B cell (primary cell): ENCODE data around the gene NRK. TPM values are rescaled to one million over a fixed set of nuclear protein-coding genes. Genes with fewer than 3 reads are reported as not detected.

Experiments used
- ATAC-seq: fragments of 200-7000 bp; cut with Tn5 transposase; one replicate; pipeline ENCODE4 v1.10.0; 2021; ENCODE audit warnings: low read depth, mild to moderate bottlenecking, moderate number of reproducible peaks, moderate library complexity
- CTCF ChIA-PET: fragments of 350-600 bp; sonication (Branson Sonifier 250); formaldehyde crosslinking; loops from one replicate; lab custom pipeline; 2021; ENCODE audit warnings: antibody characterized with exemption, inconsistent platforms; lab: Charles Lee
- POLR2A ChIA-PET: fragments of 350-600 bp; sonication (Branson Sonifier 250); formaldehyde crosslinking; loops from one replicate; lab custom pipeline; 2021; ENCODE audit warnings: antibody characterized with exemption; lab: Charles Lee
- DNase-seq: peaks from one replicate; pipeline ENCODE4 v3.0.0; 2013
- H2AFZ ChIP-seq: 2 replicates; pipeline ENCODE4 v1.6.1; 2012; ENCODE audit warnings: mild to moderate bottlenecking, low read depth, low read length; ENCODE audit not compliant: insufficient read depth, poor library complexity, severe bottlenecking
- H3K27ac ChIP-seq, 2 donors: 1 replicate in 1 of 2; 2 replicates in 1 of 2; pipeline ENCODE4 v1.5.1; 2012 to 2013; ENCODE audit warnings: low read length in 2 of 2, mild to moderate bottlenecking in 2 of 2, moderate library complexity in 1 of 2
- H3K27me3 ChIP-seq, 4 experiments: fragments of 200-600 bp in 1 of 4; sonication (generic) in 1 of 4; replicated peaks in 1 of 4; 1 replicate in 2 of 4; 2 replicates in 2 of 4; pipeline versions ENCODE4 v1.6.1 to v1.7.0; 2013 to 2016; ENCODE audit warnings: low read length in 3 of 4, mild to moderate bottlenecking in 2 of 4, mixed read lengths in 1 of 4, moderate library complexity in 1 of 4; ENCODE audit not compliant: insufficient read depth in 4 of 4, control insufficient read depth in 3 of 4; ENCODE audit errors: control extremely low read depth in 1 of 4
- H3K36me3 ChIP-seq, 2 experiments: replicated peaks in 1 of 2; 1 replicate in 1 of 2; 2 replicates in 1 of 2; pipeline versions ENCODE4 v1.6.1 to v1.7.1; 2013; ENCODE audit warnings: low read length in 1 of 2; ENCODE audit not compliant: insufficient read depth in 2 of 2, control insufficient read depth in 1 of 2; ENCODE audit errors: control extremely low read depth in 1 of 2, extremely low read depth in 1 of 2
- H3K4me1 ChIP-seq, 2 donors: fragments of 200-600 bp in 1 of 2; sonication (generic) in 1 of 2; 1 replicate in 1 of 2; 2 replicates in 1 of 2; pipeline versions ENCODE4 v1.5.1 to v1.6.1; 2013 to 2017; ENCODE audit warnings: low read length in 2 of 2; ENCODE audit not compliant: control insufficient read depth in 2 of 2, insufficient read depth in 2 of 2
- H3K4me2 ChIP-seq: replicated peaks from 2 replicates; pipeline ENCODE3; 2012; ENCODE audit warnings: mild to moderate bottlenecking, low read depth, low read length; ENCODE audit not compliant: poor library complexity, severe bottlenecking
- H3K4me3 ChIP-seq, 5 experiments: fragments of 200-600 bp in 1 of 5; sonication (generic) in 1 of 5; 1 replicate in 3 of 5; 2 replicates in 2 of 5; pipeline versions ENCODE4 v1.5.1 to v1.7.0; 2011 to 2016; ENCODE audit warnings: low read length in 4 of 5, mild to moderate bottlenecking in 4 of 5, low read depth in 2 of 5, control low read depth in 1 of 5, moderate library complexity in 1 of 5; ENCODE audit not compliant: insufficient read depth in 1 of 5; ENCODE audit errors: control extremely low read depth in 1 of 5, extremely low read depth in 1 of 5
- H3K79me2 ChIP-seq: fragments of 200-600 bp; sonication (generic); one replicate; pipeline ENCODE4 v1.6.0; 2016; ENCODE audit warnings: low read length; ENCODE audit not compliant: control insufficient read depth, insufficient read depth
- H3K9ac ChIP-seq: fragments of 200-600 bp; sonication (generic); 2 replicates; pipeline ENCODE4 v1.6.1; 2017; ENCODE audit warnings: mild to moderate bottlenecking, low read length, moderate library complexity
- H3K9me3 ChIP-seq, 3 donors: one replicate each; pipeline versions ENCODE4 v1.6.1 to v1.7.1; 2013; ENCODE audit warnings: low read length in 2 of 3; ENCODE audit not compliant: control insufficient read depth in 2 of 3, insufficient read depth in 1 of 3; ENCODE audit errors: control extremely low read depth in 1 of 3
- H4K20me1 ChIP-seq: 2 replicates; pipeline ENCODE4 v1.6.0; 2012; ENCODE audit warnings: mild to moderate bottlenecking, low read length; ENCODE audit not compliant: insufficient read depth, control insufficient read depth, poor library complexity, severe bottlenecking
- H3K27ac Mint-ChIP-seq: one replicate; pipeline ENCODE4 v1.8.0; 2021; ENCODE audit warnings: mixed read lengths
- H3K27me3 Mint-ChIP-seq: one replicate; pipeline ENCODE4 v1.8.0; 2021; ENCODE audit warnings: mixed read lengths
- H3K4me1 Mint-ChIP-seq: one replicate; pipeline ENCODE4 v1.8.0; 2021; ENCODE audit warnings: mixed read lengths
- H3K4me3 Mint-ChIP-seq: one replicate; pipeline ENCODE4 v1.8.0; 2021; ENCODE audit warnings: mixed read lengths
- H3K9me3 Mint-ChIP-seq: one replicate; pipeline ENCODE4 v1.8.0; 2022; ENCODE audit warnings: mixed read lengths; ENCODE audit not compliant: insufficient read depth
- EZH2 ChIP-seq: IDR thresholded peaks from 2 replicates; pipeline ENCODE4 v1.6.1; 2012; ENCODE audit warnings: borderline replicate concordance, low read depth, mild to moderate bottlenecking, moderate library complexity, low read length; ENCODE audit not compliant: insufficient read depth, poor library complexity, severe bottlenecking
- WGBS: methylation state at CpG from one replicate; pipeline ENCODE4 v1.1.5; 2013; ENCODE audit warnings: missing lambda C conversion rate; ENCODE audit not compliant: insufficient coverage; 5-methylcytosine and 5-hydroxymethylcytosine counted together
- intact Hi-C: fragments of 100-400 bp; cut with micrococcal nuclease; formaldehyde crosslinking; loops from one replicate; pipeline ENCODE4 v1.10.0; 2022
- polyA plus RNA-seq: library from polyadenylated mRNA; depleted of rRNA; stranded (reverse); fragments of >200 nt; gene quantifications from 2 replicates; pipeline ENCODE4 v1.2.3, GENCODE V29; 2012
- total RNA-seq, 2 donors: library from RNA; stranded (reverse); fragments of 120-200 nt in 1 of 2; gene quantifications; 1 replicate in 1 of 2; 2 replicates in 1 of 2; pipeline versions ENCODE4 v1.2.3 to v1.2.4, GENCODE V29; 2013 to 2022
- TF ChIP-seq, protein P1 (sequence below): fragments of 200-600 bp; IDR thresholded peaks from one replicate; pipeline ENCODE4 v1.8.0; 2022; ENCODE audit warnings: antibody characterized with exemption, mild to moderate bottlenecking

NRK gene
- total and polyA plus RNA-seq, 2 donors (not counting 1 experiment from before 2014, with no cell fraction given), result not detected

DNA sequence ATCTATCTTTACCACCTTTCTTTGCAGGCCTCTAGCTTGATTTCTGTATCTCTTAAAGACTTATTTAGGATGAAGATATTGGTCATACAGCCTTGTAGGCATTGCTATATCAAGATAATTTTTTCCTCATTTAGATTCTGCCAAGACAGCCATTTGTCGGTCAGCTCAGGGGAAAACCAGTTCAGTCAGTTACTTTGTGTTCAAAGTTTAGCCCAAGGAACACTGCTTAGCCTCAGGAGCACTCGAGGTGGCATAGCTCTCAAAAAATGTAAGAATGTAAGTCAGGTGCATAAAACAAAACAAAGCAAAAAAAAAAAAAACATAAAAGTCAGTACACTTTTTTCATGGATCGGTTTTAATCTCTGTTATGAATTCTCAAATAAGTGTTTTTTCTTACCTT, 43.4 kb downstream of the NRK start:
- Mint-ChIP-seq H3K4me3 (no peak overlapping the region), H3K27ac (no peak overlapping the region), H3K27me3 (no peaks in the 10 kb centered on the region), H3K4me1 (no peaks in the 10 kb centered on the region), H3K9me3 (no peaks in the 10 kb centered on the region)
- no peaks in the 10 kb centered on the region for H3K9me3 ChIP-seq
- H4K20me1 ChIP-seq, result no peaks in the 10 kb centered on the region
- no peak overlapping the region for H3K4me3 ChIP-seq
- CTCF ChIA-PET, result no interaction called here
- no peaks in the 10 kb centered on the region for H3K4me1 ChIP-seq
- DNase-seq (no peak), ATAC-seq (no peak)
- H2AFZ ChIP-seq, result no peak overlapping the region
- no peak overlapping the region for H3K27ac ChIP-seq
- no peak overlapping the region for H3K9ac ChIP-seq
- TF ChIP-seq, protein P1, sequence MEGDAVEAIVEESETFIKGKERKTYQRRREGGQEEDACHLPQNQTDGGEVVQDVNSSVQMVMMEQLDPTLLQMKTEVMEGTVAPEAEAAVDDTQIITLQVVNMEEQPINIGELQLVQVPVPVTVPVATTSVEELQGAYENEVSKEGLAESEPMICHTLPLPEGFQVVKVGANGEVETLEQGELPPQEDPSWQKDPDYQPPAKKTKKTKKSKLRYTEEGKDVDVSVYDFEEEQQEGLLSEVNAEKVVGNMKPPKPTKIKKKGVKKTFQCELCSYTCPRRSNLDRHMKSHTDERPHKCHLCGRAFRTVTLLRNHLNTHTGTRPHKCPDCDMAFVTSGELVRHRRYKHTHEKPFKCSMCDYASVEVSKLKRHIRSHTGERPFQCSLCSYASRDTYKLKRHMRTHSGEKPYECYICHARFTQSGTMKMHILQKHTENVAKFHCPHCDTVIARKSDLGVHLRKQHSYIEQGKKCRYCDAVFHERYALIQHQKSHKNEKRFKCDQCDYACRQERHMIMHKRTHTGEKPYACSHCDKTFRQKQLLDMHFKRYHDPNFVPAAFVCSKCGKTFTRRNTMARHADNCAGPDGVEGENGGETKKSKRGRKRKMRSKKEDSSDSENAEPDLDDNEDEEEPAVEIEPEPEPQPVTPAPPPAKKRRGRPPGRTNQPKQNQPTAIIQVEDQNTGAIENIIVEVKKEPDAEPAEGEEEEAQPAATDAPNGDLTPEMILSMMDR, result no peak
- TF ChIP-seq EZH2, result no peak
- H3K79me2 ChIP-seq, result no peaks in the 10 kb centered on the region
- no peak overlapping the region for H3K4me2 ChIP-seq
- WGBS, result no CpG with 5 or more reads among the region's 3 CpGs
- intact Hi-C loops, result no loop called here
- no peaks in the 10 kb centered on the region for H3K27me3 ChIP-seq
- POLR2A ChIA-PET, result no interaction called here
- no peaks in the 10 kb centered on the region for H3K36me3 ChIP-seq

DNA sequence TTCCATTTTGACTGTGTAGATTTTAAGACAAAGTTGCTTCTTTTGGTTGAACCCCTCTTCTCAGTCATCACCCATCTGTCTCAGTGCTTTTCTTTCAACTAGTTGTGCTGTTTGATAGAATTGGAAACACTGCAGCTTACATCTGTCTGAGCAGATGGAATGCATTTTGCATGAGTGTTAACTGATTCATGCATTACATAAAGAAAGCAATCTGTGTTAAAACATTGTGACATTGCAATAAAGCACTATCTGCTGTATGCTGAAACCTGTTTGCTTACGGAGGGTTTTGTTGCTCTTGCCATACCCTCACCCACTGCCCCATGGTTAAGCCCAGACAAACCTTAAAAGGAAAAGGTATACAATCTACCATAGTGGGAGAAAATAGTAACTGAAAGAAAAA, 47.4 kb downstream of the NRK start:
- no peaks in the 10 kb centered on the region for H3K4me1 Mint-ChIP-seq
- WGBS, result no CpG with 5 or more reads among the region's 1 CpG
- H3K4me3 Mint-ChIP-seq, result no peak overlapping the region
- no peak overlapping the region for H3K4me3 ChIP-seq
- no peaks in the 10 kb centered on the region for H3K36me3 ChIP-seq
- no peaks in the 10 kb centered on the region for H3K9me3 ChIP-seq
- H3K9ac ChIP-seq, result no peak overlapping the region
- intact Hi-C loops, result no loop called here
- DNase-seq (no peak), ATAC-seq (no peak)
- CTCF ChIA-PET, result no interaction called here
- no peak overlapping the region for H3K4me2 ChIP-seq
- no peaks in the 10 kb centered on the region for H3K27me3 ChIP-seq
- no peaks in the 10 kb centered on the region for H4K20me1 ChIP-seq
- no peak overlapping the region for H3K27ac ChIP-seq
- POLR2A ChIA-PET, result no interaction called here
- H3K9me3 Mint-ChIP-seq, result no peaks in the 10 kb centered on the region
- H3K27me3 Mint-ChIP-seq, result no peaks in the 10 kb centered on the region
- H3K79me2 ChIP-seq, result no peaks in the 10 kb centered on the region
- TF ChIP-seq, protein P1, result no peak
- TF ChIP-seq EZH2, result no peak
- no peaks in the 10 kb centered on the region for H3K4me1 ChIP-seq
- no peak overlapping the region for H3K27ac Mint-ChIP-seq
- no peak overlapping the region for H2AFZ ChIP-seq
